Stimulated activated CD4-positive, alpha-beta T cell treated with anti-CD3 and anti-CD28 coated beads, TNF-alpha, amount 100 ng/mL, for 1 hour (primary cell): ENCODE results near the gene FDXR.
"Not testable (repeated sequence)": the region's sequence is repeated elsewhere in the genome, so short reads cannot be mapped to it uniquely, and the experiment has no call there.

Experiments
- DNase-seq, 3 donors: peaks; one replicate each; pipeline ENCODE4 v3.0.0-alpha.2; 2020; ENCODE audit warnings: low read depth in 3 of 3, low spot score in 1 of 3

FDXR gene

GRCh38 chr17:74873037-74873873, 461 bp upstream of the FDXR start:
- DNase-seq: peak; percentile 97 to 99 (median 97)

- no peak for DNase-seq
These were observed 1.3 kb downstream of the FDXR start for GRCh38 chr17:74871356-74872076.

- no peak for DNase-seq
These were observed 2.3 kb downstream of the FDXR start for GRCh38 chr17:74870512-74870911.

GRCh38 chr17:74870028-74870427, 2.8 kb downstream of the FDXR start:
- DNase-seq: not testable (repeated sequence)

DNA sequence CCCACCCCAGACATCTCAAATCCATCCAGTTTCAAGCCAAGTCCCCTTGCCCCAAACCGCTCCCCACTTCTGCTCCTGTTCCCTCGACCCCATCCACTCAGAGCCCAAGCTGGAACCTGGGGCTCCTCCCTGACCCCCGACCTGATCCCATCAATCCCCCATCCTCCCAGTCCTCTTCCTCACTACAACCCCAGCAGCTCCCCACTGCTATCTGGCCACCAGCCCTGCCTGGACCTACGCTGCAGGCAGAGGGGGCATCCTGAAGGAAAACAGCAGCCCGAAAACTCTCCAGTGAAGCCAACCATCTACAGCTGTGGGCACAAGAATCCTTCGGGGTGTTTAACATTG, 3.9 kb downstream of the FDXR start:
- no peak for DNase-seq

GRCh38 chr17:74868251-74868907, 4.4 kb downstream of the FDXR start:
- DNase-seq: no peak

DNA sequence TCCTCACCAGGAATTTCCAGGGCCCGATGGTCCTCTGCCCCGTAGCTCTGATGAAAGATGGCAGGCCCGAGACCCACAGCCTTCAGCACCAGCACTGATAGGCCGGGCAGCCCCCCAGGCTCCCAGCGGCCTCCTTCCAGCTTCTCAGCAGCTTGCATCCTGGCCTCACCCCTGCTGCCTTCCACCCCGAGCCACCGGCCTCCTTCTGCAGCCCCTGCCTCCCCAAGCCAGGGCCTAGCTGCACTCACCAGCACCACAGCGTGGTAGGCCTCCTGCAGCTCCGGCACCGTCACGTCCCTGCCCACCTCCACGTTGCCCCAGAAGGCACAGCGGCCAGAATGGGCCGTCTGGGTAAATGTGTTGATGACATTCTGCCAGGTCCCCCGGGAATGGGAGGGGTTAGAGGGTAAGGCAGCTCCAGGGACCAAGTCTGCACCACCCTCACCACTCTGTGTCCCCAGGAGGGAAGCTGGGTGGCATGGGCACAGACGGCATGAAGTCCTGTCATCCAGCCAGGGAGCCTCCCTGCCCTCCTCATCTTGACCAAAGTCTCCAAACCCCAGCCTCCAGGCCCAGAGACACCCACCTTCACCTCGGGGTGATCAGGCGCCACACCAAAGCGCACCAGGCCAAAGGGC, 6.5 kb downstream of the FDXR start:
- DNase-seq: no peak

DNA sequence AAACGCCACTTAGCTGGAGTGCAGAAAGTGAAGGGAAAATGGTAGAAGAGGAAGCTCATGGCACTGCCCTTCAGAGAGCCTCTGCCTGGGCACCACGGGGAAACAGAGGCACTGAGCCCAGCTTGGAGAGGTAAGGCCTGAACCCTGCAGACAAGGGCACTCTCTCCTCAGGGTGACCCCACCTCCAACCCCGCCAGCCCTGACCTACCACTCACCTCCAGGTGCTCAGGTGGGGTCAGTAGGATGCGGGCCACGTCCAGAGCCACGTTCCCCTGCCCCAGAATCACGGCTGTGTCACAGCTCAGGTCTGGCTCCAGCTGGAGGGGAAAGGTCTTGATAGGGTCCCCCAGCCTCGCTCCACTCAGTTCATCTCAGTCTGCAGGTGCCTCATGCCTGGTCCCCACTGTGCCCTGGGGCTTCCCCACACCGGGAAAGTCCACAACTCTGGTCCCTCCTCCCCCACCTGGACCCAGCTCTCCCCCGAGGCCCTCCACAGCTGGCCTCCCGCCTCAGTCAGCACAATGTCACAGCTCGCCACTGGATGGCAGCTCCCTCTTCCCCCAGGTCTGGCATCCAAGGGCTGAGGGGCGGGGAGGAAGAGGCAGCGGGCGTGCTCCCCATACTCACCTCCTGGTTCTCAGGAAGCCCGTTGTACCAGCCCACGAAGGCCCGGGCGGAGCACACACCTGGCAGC, 7.1 kb downstream of the FDXR start:
- no peak for DNase-seq

DNA sequence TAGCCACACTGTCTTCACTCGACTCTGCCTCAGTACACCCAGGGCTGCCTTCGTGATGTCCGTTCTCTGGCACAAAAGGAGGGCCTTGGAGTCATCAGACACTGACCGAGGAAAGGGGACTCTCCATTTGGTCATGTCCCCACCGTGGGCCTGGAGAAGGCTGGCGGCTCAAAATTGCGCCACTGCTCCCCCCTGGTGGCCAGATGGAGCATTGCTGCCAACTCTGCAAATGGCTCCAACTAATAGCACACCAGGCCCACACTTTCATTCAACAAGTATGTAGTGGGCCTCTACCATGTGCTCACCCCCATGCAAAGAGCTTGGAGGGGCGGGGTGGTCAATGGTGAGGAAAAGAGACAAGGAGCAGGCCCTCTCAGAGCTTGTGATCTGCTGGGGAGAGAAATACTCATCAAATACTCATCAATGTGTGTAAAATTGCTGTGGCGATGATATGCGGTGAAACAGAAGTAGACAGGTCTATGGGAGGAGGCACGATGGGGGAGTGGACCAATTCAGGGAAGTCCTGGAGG, 7.9 kb downstream of the FDXR start:
- DNase-seq: peak; percentile 18 to 68 (median 53)

DNA sequence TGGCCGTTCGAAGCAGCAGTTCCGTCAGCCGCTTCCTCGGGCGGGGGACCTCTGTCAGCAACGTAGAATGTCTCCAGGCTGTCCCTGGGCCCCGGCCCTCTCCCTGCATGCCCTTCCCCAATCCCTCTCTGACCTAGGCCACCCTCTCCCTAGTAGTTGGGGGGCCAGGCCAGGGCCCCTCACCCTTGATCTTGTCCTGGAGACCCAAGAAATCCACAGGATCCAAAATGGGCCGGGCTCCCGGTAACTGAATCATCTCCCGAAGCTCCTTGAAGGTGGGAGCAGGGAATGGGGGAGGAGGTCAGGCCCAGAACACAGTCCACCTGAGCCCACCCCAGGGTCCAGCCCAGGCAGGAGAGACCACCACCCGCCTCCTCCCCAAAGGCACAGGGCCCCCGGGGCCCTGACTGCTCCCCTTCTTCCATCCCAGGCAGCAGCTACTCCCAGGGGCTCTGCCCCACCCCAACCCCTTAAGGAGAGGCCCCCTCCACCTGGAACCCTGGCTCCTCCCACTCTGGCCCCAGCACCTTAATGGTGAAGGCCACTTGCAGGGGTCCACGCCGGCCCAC, 8.4 kb downstream of the FDXR start:
- DNase-seq: no peak

DNA sequence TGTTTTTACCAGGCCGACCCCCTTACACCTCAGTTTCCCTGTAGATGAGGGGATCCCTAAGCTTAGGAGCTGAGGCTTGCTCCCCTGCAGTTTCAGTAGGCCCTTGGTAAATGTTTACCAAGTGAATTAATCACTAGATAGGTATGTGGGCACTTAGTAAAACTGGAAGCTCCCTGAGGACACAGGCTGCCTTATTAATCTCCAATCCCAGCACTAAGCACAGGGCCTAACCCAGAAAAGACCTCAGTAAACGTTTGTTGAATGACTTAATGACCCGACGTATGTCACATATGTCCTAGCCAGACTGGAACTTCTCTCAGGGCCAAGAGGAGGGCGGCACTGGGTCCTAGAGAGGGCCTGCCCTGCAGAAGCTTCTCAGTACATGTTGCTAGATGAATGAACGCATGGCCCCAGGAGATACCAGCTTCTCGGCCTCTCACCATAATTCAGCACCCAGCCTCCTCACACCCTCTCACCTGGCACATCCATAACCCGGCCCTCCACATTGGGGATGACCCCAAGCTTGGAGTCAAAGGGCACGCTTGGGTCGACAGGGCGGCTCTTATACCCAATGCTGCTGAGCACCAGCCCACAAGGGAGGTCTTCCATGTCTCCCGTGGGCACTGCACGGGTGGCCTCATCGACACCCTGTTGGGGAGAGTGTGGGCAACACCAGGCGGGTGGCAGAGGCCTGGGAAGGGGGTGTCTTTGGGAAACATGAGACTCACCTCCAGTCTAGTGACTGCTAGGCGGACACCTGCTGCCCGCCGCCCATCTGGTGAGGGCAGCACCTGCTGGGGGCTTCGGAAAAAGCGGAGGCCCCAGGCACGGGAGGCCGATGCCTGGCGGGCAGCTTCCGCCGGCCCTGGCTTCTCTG, 9.1 kb downstream of the FDXR start:
- no peak for DNase-seq

DNA sequence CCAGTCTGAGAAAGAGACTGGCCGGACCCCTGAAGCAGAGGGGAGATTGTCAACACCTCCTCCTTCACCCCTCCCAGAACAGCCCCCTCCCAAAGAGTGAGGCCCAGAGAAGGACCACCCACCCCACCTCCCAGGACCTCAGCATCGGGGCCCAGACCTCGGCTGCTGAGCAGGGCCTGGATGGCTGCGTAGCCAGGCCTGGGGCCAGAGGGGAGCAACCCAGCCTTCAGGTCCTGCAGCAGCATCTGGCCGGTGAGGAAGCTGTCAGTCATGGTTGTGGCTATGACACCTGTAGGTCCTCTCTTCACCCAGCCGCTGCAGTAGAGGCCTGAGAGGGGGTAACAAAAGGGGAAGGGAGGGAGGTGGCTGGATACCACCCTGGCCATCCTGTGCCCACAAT, 9.9 kb downstream of the FDXR start:
- DNase-seq: no peak

- peak; percentile 24 to 69 (median 39) for DNase-seq
These were observed 10.5 kb downstream of the FDXR start for GRCh38 chr17:74862108-74862901.

GRCh38 chr17:74861662-74862107, 11.1 kb downstream of the FDXR start:
- no peak for DNase-seq

- DNase-seq: no peak
These were observed 11.7 kb downstream of the FDXR start for GRCh38 chr17:74860872-74861661.

- no peak for DNase-seq
These were observed 12.4 kb downstream of the FDXR start for GRCh38 chr17:74860229-74860871.
